ENCODE measurements around the gene KRTAP10-11. TPM values are rescaled to one million over a fixed set of nuclear protein-coding genes. Genes with fewer than 3 reads are reported as not detected.

Gene KRTAP10-11
- total and polyA plus RNA-seq, 2 of the 8 experiments (the other 6 are each of a cell fraction or from before 2014, with no cell fraction given): not detected

- no peak overlapping the region for H3K4me2 ChIP-seq (ENCODE audit: insufficient read depth in 1 of 2, low read depth in 2 of 2, low read length in 2 of 2)
- 93% methylated on average over 33 of the region's 33 CpGs; no CpG with 5 or more reads in 1 of the 2 experiments for WGBS, 2 experiments (ENCODE audit: extremely low coverage in 1 of 2, insufficient coverage in 1 of 2, insufficient read length in 1 of 2, insufficient replicate concordance in 2 of 2, low coverage in 1 of 2, low lambda C conversion rate in 2 of 2, missing lambda C conversion rate in 1 of 2)
- no peak overlapping the region for H3K4ac ChIP-seq (replicated peaks; ENCODE audit: insufficient read length, low read depth, low read length)
- no peak overlapping the region for H3K23ac ChIP-seq (ENCODE audit: insufficient read length)
- H2BK12ac ChIP-seq (ENCODE audit: low read depth, low read length): peak overlapping the region; percentile 80; the same call in 1 of the 2 replicates
- H3K36me3 ChIP-seq (ENCODE audit: control insufficient read depth in 2 of 4, insufficient read depth in 4 of 4, low read length in 3 of 4): no peaks in the 10 kb centered on the region
- no peak overlapping the region for H2AFZ ChIP-seq (ENCODE audit: low read length)
- H2AK5ac ChIP-seq (ENCODE audit: low read depth, low read length): no peak overlapping the region
- no peaks in the 10 kb centered on the region for H3K79me2 ChIP-seq (ENCODE audit: control insufficient read depth in 1 of 2, insufficient read depth in 2 of 2, low read length in 2 of 2)
- no peak overlapping the region for H2BK120ac ChIP-seq (replicated peaks; ENCODE audit: low read depth, low read length)
- H4K5ac ChIP-seq (ENCODE audit: insufficient read length, low read depth, low read length): no peak overlapping the region
- H3K4me3 ChIP-seq (ENCODE audit: extremely low read depth in 1 of 4, insufficient read depth in 2 of 4, low read depth in 3 of 4, low read length in 4 of 4): no peak overlapping the region
- FAIRE-seq (no peak), DNase-seq (ENCODE audit: low read depth in 1 of 2, low spot score in 2 of 2) (no peak)
- no peaks in the 10 kb centered on the region for H4K20me1 ChIP-seq (replicated peaks in 1 of 2; ENCODE audit: control insufficient read depth in 1 of 2, insufficient read depth in 2 of 2, low read length in 2 of 2)
- no peak overlapping the region for H3K56ac ChIP-seq (replicated peaks; ENCODE audit: insufficient read length, low read depth, low read length)
- H3K9me3 ChIP-seq (ENCODE audit: insufficient read depth in 2 of 2, low read depth in 1 of 2, low read length in 1 of 2): peaks cover 0 to 3% of the 10 kb centered on the region in 2 experiments; a peak in 3 of 4 replicates
- no peak overlapping the region for H3K9ac ChIP-seq (replicated peaks in 1 of 4; ENCODE audit: extremely low read depth in 1 of 4, low read depth in 3 of 4, low read length in 3 of 4)
- POLR2A ChIA-PET (ENCODE audit: partially characterized antibody): no interaction called here
- no peak overlapping the region for H4K91ac ChIP-seq (replicated peaks; ENCODE audit: insufficient read length, low read length)
- peaks cover 0 to 14% (median 4%) of the 10 kb centered on the region in 4 experiments; a peak in 3 of 7 replicates for H3K4me1 ChIP-seq (replicated peaks in 1 of 4; ENCODE audit: control insufficient read depth in 3 of 4, insufficient read depth in 4 of 4, low read length in 3 of 4)
- peak overlapping the region; percentile 18; the same call in 1 of the 2 replicates for H4K8ac ChIP-seq (ENCODE audit: extremely low read depth, insufficient read depth, low read length)
- H2BK5ac ChIP-seq (ENCODE audit: low read depth, low read length): no peak overlapping the region
- H3K23me2 ChIP-seq (ENCODE audit: low read depth, low read length): no peaks in the 10 kb centered on the region
- CTCF ChIA-PET (ENCODE audit: partially characterized antibody): interaction anchor here (0.8 to 2.1 kb wide), 4 partner anchors 17 to 151 kb away, joined by 3 to 8 read pairs (median 4); no protein-coding TSS in a partner anchor
- no peak overlapping the region for H3K14ac ChIP-seq (ENCODE audit: insufficient read length)
- H3K27ac ChIP-seq (ENCODE audit: low read depth, low read length): no peak overlapping the region
- no peaks in the 10 kb centered on the region; the same call in 1 of the 2 replicates for H3K79me1 ChIP-seq (ENCODE audit: low read depth, low read length)
- 0 out of 2 replicates have a peak overlapping the region, but pooled peaks have one; percentile 16 for H2BK15ac ChIP-seq (ENCODE audit: low read length)
- peaks cover 0 to 2% (median 0%) of the 10 kb centered on the region in 4 experiments; a peak in 1 of 7 replicates for H3K27me3 ChIP-seq (replicated peaks in 1 of 4; ENCODE audit: control insufficient read depth in 3 of 4, extremely low read depth in 1 of 4, insufficient read depth in 3 of 4, low read length in 3 of 4)
- H2BK20ac ChIP-seq (ENCODE audit: low read length): no peak overlapping the region
- H3K18ac ChIP-seq (ENCODE audit: extremely low read depth, low read length): peak overlapping the region; percentile 32; the same call in 1 of the 2 replicates
Observed at GRCh38 chr21:44648557-44649311, 2.5 kb downstream of the KRTAP10-11 start.
